Activated naive CD4-positive, alpha-beta T cell treated with anti-CD3 and anti-CD28 coated beads, Interleukin-2, amount 10 ng/mL, durations not matched to agents 7 days and 5 days (primary cell): ENCODE measurements around the gene GALK1.
A peak's percentile ranks its signal among the peaks of the same experiment; 100 is the strongest.
"Not testable (repeated sequence)": the region's sequence is repeated elsewhere in the genome, so short reads cannot be mapped to it uniquely, and the experiment has no call there.

Experiments used
- CTCF ChIA-PET: fragments of 350-600 bp; sonication (Branson Sonifier 250); formaldehyde crosslinking; loops from one replicate; lab custom pipeline; 2021; ENCODE audit warnings: antibody characterized with exemption; lab: Charles Lee
- DNase-seq: peaks from one replicate; pipeline ENCODE4 v3.0.0-alpha.2; 2020
- H3K27ac Mint-ChIP-seq: one replicate; pipeline ENCODE4 v1.8.0; 2021; ENCODE audit warnings: mild to moderate bottlenecking, moderate library complexity, mixed read lengths
- H3K27me3 Mint-ChIP-seq: one replicate; pipeline ENCODE4 v1.8.0; 2021; ENCODE audit warnings: mild to moderate bottlenecking, mixed read lengths
- H3K36me3 Mint-ChIP-seq: one replicate; pipeline ENCODE4 v1.8.0; 2021; ENCODE audit warnings: mixed read lengths
- H3K4me1 Mint-ChIP-seq: one replicate; pipeline ENCODE4 v1.8.0; 2021; ENCODE audit warnings: mixed read lengths
- H3K4me3 Mint-ChIP-seq: one replicate; pipeline ENCODE4 v1.8.0; 2021; ENCODE audit warnings: mild to moderate bottlenecking, moderate library complexity, mixed read lengths
- H3K9me3 Mint-ChIP-seq: one replicate; pipeline ENCODE4 v1.8.0; 2021; ENCODE audit warnings: mixed read lengths

The GALK1 gene

GRCh38 chr17:75764711-75765421 lies at the start of gene GALK1:
Gene GALK1 (minus strand): TSS chr17:75765192. CDS start chr17:75765136, 56 bp downstream.
- H3K4me1 Mint-ChIP-seq, result peaks cover 17% of the 10 kb centered on the region
- peaks cover 16% of the 10 kb centered on the region for H3K27me3 Mint-ChIP-seq
- H3K27ac Mint-ChIP-seq, result peak within 1 kb of the TSS; percentile 76
- H3K9me3 Mint-ChIP-seq, result no peaks in the 10 kb centered on the region
- H3K4me3 Mint-ChIP-seq, result peak within 1 kb of the TSS; percentile 78
- peaks cover 2% of the 10 kb centered on the region for H3K36me3 Mint-ChIP-seq
- DNase-seq, result peak; percentile 82
- CTCF ChIA-PET, result interaction anchor here (0.7 to 9.8 kb wide), 22 partner anchors 8 to 241 kb away, joined by 3 to 110 read pairs (median 4); no protein-coding TSS in a partner anchor

GRCh38 chr17:75814021-75814395 lies 49.0 kb upstream of the GALK1 start:
- Mint-ChIP-seq H3K4me1 (no peaks in the 10 kb centered on the region), H3K27me3 (no peaks in the 10 kb centered on the region), H3K27ac (no peak overlapping the region), H3K36me3 (peaks cover 20% of the 10 kb centered on the region), H3K9me3 (no peaks in the 10 kb centered on the region), H3K4me3 (no peak overlapping the region)
- CTCF ChIA-PET, result interaction anchor here (0.9 to 3.0 kb wide), 3 partner anchors 11 to 50 kb away, joined by 3 to 11 read pairs (median 4); no protein-coding TSS in a partner anchor
- no peak for DNase-seq

DNA sequence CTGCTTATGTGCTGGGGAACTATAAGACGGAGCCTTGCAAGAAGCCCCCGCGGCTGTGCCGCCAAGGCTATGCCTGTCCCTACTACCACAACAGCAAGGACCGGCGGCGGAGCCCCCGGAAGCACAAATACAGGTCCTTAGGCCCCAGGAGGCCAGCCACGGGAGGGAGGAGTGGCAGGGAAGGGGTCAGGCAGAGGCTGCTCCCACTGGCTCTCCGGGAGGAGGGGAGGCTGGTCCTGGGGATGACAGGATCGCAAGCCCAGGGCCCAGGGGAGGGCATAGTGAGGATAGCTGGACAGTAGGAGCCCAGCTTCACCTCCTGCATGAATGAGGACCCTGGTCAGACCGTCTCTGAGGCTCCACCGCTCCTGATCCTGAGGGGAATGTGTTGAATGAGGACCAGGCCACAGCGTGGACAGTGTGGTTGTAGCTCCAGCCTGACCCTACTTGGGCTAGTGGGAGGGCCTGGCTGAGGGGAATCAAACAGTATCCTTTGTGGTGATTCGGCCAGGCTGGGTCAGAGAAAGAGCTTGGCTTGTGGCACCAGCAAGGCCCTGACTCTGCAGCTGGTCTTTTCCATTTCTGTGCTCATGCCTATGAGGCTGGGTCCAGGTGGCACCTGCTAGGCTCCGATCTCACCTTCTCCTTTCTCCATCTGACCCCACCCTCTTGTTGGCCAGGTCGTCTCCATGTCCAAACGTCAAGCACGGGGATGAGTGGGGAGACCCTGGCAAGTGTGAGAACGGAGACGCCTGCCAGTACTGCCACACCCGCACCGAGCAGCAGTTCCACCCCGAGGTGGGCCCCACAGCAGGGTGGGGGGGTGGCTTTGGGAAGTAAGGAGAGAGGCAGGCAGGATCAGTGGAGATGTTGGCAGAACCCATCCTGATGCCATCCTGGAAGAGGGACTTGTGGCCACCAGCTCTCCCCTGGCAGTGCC lies 48.4 kb upstream of the GALK1 start:
- Mint-ChIP-seq H3K36me3 (peaks cover 16% of the 10 kb centered on the region), H3K27ac (no peak overlapping the region), H3K27me3 (no peaks in the 10 kb centered on the region), H3K9me3 (no peaks in the 10 kb centered on the region), H3K4me3 (no peak overlapping the region), H3K4me1 (no peaks in the 10 kb centered on the region)
- DNase-seq, result no peak
- CTCF ChIA-PET, result interaction anchor here (0.9 to 3.0 kb wide), 3 partner anchors 10 to 49 kb away, joined by 3 to 11 read pairs (median 4); no protein-coding TSS in a partner anchor

DNA sequence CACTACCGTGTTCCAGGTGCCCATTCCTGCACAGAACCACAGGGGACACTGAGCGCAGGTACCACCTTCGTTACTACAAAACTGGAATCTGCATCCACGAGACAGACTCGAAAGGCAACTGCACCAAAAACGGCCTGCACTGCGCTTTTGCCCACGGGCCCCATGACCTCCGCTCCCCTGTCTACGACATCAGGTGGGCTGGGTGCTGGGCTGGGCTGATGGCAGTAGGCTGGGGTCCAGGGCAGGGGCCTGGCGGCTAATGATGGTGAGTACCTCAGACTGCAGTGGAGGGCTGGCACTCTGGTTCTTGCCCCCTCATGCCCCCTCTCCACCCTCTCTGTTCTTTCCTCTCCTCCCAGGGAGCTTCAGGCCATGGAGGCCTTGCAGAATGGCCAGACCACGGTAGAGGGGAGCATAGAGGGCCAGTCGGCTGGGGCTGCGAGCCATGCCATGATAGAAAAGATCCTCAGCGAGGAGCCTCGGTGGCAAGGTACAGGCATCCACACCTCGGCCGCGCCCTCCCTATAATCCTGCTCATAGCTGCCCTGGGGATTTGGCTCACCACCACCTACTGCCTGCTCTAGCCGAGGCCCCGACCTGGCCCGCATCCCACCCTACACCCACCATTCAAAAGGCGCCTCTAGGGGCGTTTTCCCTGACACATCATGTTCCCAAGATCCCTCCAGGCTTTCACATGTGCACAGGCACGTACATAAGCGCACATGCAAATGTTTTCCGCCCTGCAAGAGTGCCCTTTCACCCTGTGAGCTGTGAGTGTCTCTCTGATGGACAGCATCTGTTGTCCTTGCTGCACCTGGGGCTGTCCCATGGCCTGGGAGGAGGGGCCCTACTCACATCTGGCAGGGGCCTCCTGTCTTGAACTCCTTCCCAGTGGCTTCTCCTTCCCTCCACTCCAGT lies 47.4 kb upstream of the GALK1 start:
- no peaks in the 10 kb centered on the region for H3K27me3 Mint-ChIP-seq
- no peak overlapping the region for H3K4me3 Mint-ChIP-seq
- CTCF ChIA-PET, result no interaction called here
- H3K36me3 Mint-ChIP-seq, result peaks cover 16% of the 10 kb centered on the region
- H3K27ac Mint-ChIP-seq, result no peak overlapping the region
- H3K9me3 Mint-ChIP-seq, result no peaks in the 10 kb centered on the region
- no peak for DNase-seq
- no peaks in the 10 kb centered on the region for H3K4me1 Mint-ChIP-seq

GRCh38 chr17:75811174-75811573 lies 46.2 kb upstream of the GALK1 start:
- H3K36me3 Mint-ChIP-seq, result peaks cover 16% of the 10 kb centered on the region
- no peak overlapping the region for H3K4me3 Mint-ChIP-seq
- no peak overlapping the region for H3K27ac Mint-ChIP-seq
- no peaks in the 10 kb centered on the region for H3K9me3 Mint-ChIP-seq
- no peak for DNase-seq
- H3K4me1 Mint-ChIP-seq, result no peaks in the 10 kb centered on the region
- no peaks in the 10 kb centered on the region for H3K27me3 Mint-ChIP-seq
- CTCF ChIA-PET, result no interaction called here

GRCh38 chr17:75810756-75811155 lies 45.8 kb upstream of the GALK1 start:
- peaks cover 15% of the 10 kb centered on the region for H3K36me3 Mint-ChIP-seq
- CTCF ChIA-PET, H3K4me3 Mint-ChIP-seq, H3K4me1 Mint-ChIP-seq, H3K9me3 Mint-ChIP-seq, H3K27me3 Mint-ChIP-seq, DNase-seq, H3K27ac Mint-ChIP-seq: not testable (repeated sequence)

DNA sequence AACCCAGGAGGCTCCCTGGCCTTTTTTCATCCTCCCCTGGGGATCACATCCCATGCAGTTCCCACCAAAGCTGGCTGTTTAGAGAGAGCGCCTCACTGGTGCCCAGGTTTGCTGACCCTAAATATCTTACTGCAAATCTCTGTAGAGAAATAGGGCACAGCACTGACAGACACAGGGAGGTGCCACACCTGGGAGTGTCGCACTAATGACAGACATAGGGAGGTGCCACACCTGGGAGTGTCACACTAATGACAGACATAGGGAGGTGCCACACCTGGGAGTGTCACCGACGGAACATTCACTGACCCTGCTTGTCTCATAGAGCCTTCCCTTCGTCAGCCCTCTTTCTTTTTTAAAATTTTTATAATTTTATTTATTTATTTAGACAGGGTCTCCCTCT lies 45.2 kb upstream of the GALK1 start:
- CTCF ChIA-PET, result interaction anchor here (0.9 kb wide), 1 partner anchor 17 kb away, joined by 3 read pairs; no protein-coding TSS in a partner anchor
- no peaks in the 10 kb centered on the region for H3K27me3 Mint-ChIP-seq
- no peaks in the 10 kb centered on the region for H3K9me3 Mint-ChIP-seq
- no peak overlapping the region for H3K4me3 Mint-ChIP-seq
- DNase-seq, result no peak
- peaks cover 13% of the 10 kb centered on the region for H3K36me3 Mint-ChIP-seq
- H3K4me1 Mint-ChIP-seq, result no peaks in the 10 kb centered on the region
- no peak overlapping the region for H3K27ac Mint-ChIP-seq

DNA sequence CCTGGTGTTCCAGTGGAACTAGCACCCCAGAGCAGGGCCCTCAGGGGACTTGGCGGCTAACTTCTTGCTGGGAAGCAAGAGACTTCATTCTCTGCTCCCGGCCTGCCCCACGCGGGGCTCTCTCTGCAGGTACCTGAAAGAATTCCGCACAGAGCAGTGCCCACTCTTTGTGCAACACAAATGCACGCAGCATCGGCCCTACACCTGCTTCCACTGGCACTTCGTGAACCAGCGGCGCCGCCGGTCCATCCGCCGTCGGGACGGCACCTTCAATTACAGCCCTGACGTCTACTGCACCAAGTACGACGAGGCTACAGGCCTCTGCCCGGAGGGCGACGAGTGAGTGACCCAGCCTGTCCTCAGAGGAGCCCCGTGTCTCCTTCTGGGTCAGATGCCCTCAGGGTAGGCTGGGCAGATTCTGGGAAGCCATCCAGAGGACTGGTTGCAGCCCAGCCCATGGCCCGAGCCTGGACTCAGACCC lies 44.7 kb upstream of the GALK1 start:
- CTCF ChIA-PET, result interaction anchor here (0.9 kb wide), 1 partner anchor 17 kb away, joined by 3 read pairs; no protein-coding TSS in a partner anchor
- no peak overlapping the region for H3K27ac Mint-ChIP-seq
- H3K4me3 Mint-ChIP-seq, result no peak overlapping the region

DNA sequence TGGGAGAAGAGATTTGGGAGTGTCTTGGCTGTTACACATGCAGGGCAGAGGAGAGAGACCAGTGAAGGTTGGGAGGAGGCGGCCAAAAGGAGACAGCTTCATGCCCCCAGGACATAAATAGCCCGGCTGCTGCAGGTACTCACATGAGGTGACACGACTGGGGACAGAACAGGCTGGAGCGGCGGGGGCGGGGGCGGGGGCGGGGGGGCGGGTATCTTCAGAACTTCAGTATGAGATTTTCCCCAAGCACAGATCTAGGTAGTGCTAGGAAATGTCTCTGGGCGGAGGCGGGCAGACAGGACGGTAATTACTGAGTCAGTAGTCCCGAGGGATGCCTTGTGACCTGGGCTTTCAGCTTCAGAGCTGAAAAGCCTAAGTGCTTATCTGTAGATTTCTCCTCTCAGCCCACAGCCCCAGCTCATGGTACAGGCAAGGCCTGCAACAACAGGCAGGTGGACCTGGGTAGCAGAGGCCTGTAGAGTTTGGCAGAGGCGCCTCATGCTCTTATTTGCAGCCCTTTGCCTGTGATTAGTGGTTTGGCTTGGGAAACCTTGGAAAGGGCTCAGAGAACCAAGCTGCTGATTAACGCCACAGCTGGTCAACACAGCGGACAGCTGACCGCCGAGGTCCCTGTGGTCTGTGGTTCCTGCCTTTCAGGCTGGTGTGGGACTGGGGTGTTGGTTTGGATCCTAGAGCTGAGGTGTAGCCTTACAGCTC lies 44.1 kb upstream of the GALK1 start:
- H3K27ac Mint-ChIP-seq, result no peak overlapping the region
- peaks cover 1% of the 10 kb centered on the region for H3K4me1 Mint-ChIP-seq
- H3K27me3 Mint-ChIP-seq, result no peaks in the 10 kb centered on the region
- CTCF ChIA-PET, result interaction anchor here (0.9 to 1.4 kb wide), 3 partner anchors 9 to 38 kb away, joined by 3 to 7 read pairs (median 5); no protein-coding TSS in a partner anchor
- H3K36me3 Mint-ChIP-seq, result peaks cover 11% of the 10 kb centered on the region
- H3K9me3 Mint-ChIP-seq, result no peaks in the 10 kb centered on the region
- DNase-seq, result no peak
- H3K4me3 Mint-ChIP-seq, result no peak overlapping the region

More for the DNA sequence above, 44.7 kb upstream of the GALK1 start:
- H3K27me3 Mint-ChIP-seq, result no peaks in the 10 kb centered on the region
- no peaks in the 10 kb centered on the region for H3K9me3 Mint-ChIP-seq
- peaks cover 13% of the 10 kb centered on the region for H3K36me3 Mint-ChIP-seq
- no peak for DNase-seq
- no peaks in the 10 kb centered on the region for H3K4me1 Mint-ChIP-seq

DNA sequence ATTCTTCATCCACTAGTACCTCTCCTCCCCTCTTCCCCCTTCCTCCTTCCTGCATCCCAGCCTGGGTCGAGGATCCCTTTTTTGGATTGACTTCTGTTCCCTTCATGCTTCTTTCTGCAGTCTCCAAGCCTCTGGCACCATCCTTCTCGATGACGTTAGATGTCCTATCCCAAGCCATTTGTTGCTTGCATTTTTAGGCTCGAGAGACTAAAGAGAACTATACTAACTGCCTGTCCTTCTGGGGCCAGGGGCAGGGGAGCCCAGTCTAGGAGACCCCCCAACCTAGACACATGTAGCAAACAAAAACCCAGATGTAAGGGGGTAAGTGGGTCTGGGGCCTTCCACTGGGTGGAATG lies 43.5 kb upstream of the GALK1 start:
- H3K27me3 Mint-ChIP-seq, result no peaks in the 10 kb centered on the region
- H3K4me1 Mint-ChIP-seq, result peaks cover 6% of the 10 kb centered on the region
- DNase-seq, result no peak
- no peak overlapping the region for H3K4me3 Mint-ChIP-seq
- no peaks in the 10 kb centered on the region for H3K9me3 Mint-ChIP-seq
- H3K36me3 Mint-ChIP-seq, result peaks cover 8% of the 10 kb centered on the region
- H3K27ac Mint-ChIP-seq, result no peak overlapping the region
- CTCF ChIA-PET, result interaction anchor here (1.0 to 1.5 kb wide), 4 partner anchors 9 to 69 kb away, joined by 5 to 7 read pairs (median 5); no protein-coding TSS in a partner anchor

GRCh38 chr17:75807861-75808260 lies 42.9 kb upstream of the GALK1 start:
- H3K27ac Mint-ChIP-seq, result peak overlapping the region; percentile 63
- DNase-seq, result no peak
- H3K36me3 Mint-ChIP-seq, result peaks cover 7% of the 10 kb centered on the region
- H3K27me3 Mint-ChIP-seq, result no peaks in the 10 kb centered on the region
- H3K4me3 Mint-ChIP-seq, result no peak overlapping the region
- H3K4me1 Mint-ChIP-seq, result peaks cover 10% of the 10 kb centered on the region
- CTCF ChIA-PET, result interaction anchor here (1.0 to 1.5 kb wide), 4 partner anchors 8 to 69 kb away, joined by 5 to 7 read pairs (median 5); no protein-coding TSS in a partner anchor
- no peaks in the 10 kb centered on the region for H3K9me3 Mint-ChIP-seq

DNA sequence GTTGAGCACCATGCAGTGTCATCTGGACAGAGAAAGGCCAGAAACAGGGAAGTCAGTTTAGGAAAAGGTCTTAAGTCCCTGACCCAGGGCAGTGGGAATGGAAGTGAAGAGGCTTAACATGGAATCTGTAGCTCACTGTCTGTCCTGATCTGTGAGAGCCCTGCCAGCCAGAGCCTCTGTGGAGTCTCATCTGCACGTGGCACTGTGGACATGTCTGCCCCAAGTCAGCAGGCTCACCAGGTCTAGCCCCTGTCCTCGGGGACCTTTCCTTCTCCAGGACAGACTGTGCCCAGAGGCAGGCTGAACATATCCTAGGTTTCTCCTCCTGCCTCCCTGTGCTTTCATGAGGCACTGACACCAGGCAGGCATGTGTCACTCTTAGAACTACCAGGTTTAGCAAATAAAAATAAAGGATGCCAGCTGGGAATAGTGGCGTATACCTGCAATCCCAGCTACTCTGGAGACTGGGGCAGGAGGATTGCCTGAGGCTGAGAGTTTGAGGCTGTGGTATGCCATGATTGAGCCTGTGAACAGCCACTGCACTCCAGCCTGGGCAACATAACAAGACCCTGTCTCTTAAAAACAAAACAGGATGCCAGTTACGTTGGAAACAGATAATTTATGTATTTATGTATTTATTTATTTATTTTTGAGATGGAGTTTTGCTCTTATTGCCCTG lies 42.0 kb upstream of the GALK1 start:
- Mint-ChIP-seq H3K4me3 (no peak overlapping the region), H3K36me3 (peaks cover 1% of the 10 kb centered on the region), H3K4me1 (peaks cover 10% of the 10 kb centered on the region), H3K27me3 (no peaks in the 10 kb centered on the region), H3K27ac (no peak overlapping the region), H3K9me3 (no peaks in the 10 kb centered on the region)
- CTCF ChIA-PET, result interaction anchor here (1.5 kb wide), 1 partner anchor 70 kb away, joined by 5 read pairs; no protein-coding TSS in a partner anchor
- no peak for DNase-seq
